Tibial nerve (tissue), 4 donors: ENCODE data around the gene FAT1. TPM values are rescaled to one million over a fixed set of nuclear protein-coding genes. Genes with fewer than 3 reads are reported as not detected.

Experiments used
- DNase-seq, 2 donors: peaks; one replicate each; pipeline ENCODE4 v3.0.0-alpha.2; 2019; ENCODE audit warnings: low spot score in 2 of 2
- H3K27ac ChIP-seq, 4 donors: fragments of 200-600 bp; sonication (generic) in 3 of 4; one replicate each; pipeline ENCODE4 v1.5.1; 2017 to 2019; ENCODE audit warnings: mild to moderate bottlenecking in 1 of 4
- H3K27me3 ChIP-seq, 2 donors: fragments of 200-600 bp; sonication (generic) in 1 of 2; one replicate each; pipeline versions ENCODE4 v1.5.1 to v1.6.0; 2017 to 2019
- H3K36me3 ChIP-seq, 3 donors: fragments of 200-600 bp; sonication (generic); one replicate each; pipeline ENCODE4 v1.5.1; 2018 to 2019
- H3K4me1 ChIP-seq, 4 donors: fragments of 200-600 bp; sonication (generic) in 3 of 4; one replicate each; pipeline ENCODE4 v1.5.1; 2017 to 2019
- H3K4me3 ChIP-seq, 4 donors: fragments of 200-600 bp; sonication (generic) in 3 of 4; one replicate each; pipeline ENCODE4 v1.5.1; 2017 to 2019; ENCODE audit warnings: mild to moderate bottlenecking in 1 of 4, moderate library complexity in 1 of 4
- H3K9me3 ChIP-seq, 4 donors: fragments of 200-600 bp; sonication (generic) in 3 of 4; one replicate each; pipeline ENCODE4 v1.5.1; 2017 to 2019
- EP300 ChIP-seq, 2 donors: sonication (generic); formaldehyde crosslinking; IDR thresholded peaks; one replicate each; pipeline ENCODE4 v1.6.1; 2017; ENCODE audit warnings: antibody characterized with exemption in 2 of 2, mild to moderate bottlenecking in 1 of 2
- POLR2A ChIP-seq, 2 donors: fragments of 450-650 bp; IDR thresholded peaks; one replicate each; pipeline ENCODE4 v1.6.1; 2017; ENCODE audit warnings: antibody characterized with exemption in 2 of 2, mild to moderate bottlenecking in 2 of 2, moderate library complexity in 2 of 2
- WGBS, 2 donors: methylation state at CpG; one replicate each; pipeline ENCODE4 v1.1.5; 2018; 5-methylcytosine and 5-hydroxymethylcytosine counted together
- total RNA-seq, 4 donors: library from RNA; depleted of rRNA; stranded (reverse); fragments of >200 nt; gene quantifications; one replicate each; pipeline ENCODE4 v1.1.0, GENCODE V29; 2016
- TF ChIP-seq, protein P1 (sequence below), 5 experiments: fragments of 200-600 bp in 3 of 5; fragments of 450-650 bp in 2 of 5; sonication (generic) in 3 of 5; IDR thresholded peaks; one replicate each; pipeline ENCODE4 v1.5.1; 2016 to 2019; ENCODE audit warnings: antibody characterized with exemption in 5 of 5, mild to moderate bottlenecking in 3 of 5, moderate library complexity in 2 of 5

The FAT1 gene
- total RNA-seq, 4 donors from 2014 or later: 85.2 to 119 (median 91.6) TPM

DNA sequence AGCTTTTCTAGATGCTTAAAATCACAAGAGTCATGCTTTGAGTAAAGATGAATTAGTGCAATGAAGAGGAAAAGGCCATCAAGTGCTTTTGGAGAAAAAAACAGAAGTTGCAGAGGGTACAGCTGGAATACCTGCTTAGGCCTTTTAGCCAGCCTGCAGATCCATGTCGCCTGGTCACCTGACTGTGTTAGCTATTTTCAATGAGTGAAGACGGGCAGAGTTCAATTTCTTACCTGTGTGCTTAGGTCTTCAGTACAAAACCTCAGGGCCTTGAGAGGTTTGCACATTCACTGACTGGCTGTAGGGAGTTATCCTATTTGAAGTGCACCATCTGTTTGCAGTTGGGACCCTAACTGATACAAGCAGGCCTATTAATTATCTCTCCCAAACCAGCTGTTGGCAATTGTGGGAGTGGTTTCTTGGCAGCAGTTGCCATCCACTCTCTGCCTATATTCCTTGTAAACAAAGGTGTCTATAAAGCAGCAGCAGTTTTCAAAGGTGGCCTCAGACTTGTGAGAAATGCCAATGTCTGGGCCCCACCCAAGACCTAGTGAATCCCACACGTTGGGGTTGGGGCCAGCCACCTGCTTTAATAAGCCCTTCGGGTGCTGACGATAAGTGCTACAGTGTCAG lies 16.3 kb upstream of the FAT1 start:
- Histone ChIP-seq H3K27me3 (no peaks in the 10 kb centered on the region), H3K27ac (no peak overlapping the region), H3K36me3 (no peaks in the 10 kb centered on the region), H3K9me3 (no peaks in the 10 kb centered on the region), H3K4me1 (peaks cover 0 to 3% (median 0%) of the 10 kb centered on the region in 4 donors), H3K4me3 (no peak overlapping the region)
- 82 to 90% methylated on average over 5 of the region's 5 CpGs for WGBS, 2 donors
- no peak for DNase-seq
- TF ChIP-seq, protein P1, sequence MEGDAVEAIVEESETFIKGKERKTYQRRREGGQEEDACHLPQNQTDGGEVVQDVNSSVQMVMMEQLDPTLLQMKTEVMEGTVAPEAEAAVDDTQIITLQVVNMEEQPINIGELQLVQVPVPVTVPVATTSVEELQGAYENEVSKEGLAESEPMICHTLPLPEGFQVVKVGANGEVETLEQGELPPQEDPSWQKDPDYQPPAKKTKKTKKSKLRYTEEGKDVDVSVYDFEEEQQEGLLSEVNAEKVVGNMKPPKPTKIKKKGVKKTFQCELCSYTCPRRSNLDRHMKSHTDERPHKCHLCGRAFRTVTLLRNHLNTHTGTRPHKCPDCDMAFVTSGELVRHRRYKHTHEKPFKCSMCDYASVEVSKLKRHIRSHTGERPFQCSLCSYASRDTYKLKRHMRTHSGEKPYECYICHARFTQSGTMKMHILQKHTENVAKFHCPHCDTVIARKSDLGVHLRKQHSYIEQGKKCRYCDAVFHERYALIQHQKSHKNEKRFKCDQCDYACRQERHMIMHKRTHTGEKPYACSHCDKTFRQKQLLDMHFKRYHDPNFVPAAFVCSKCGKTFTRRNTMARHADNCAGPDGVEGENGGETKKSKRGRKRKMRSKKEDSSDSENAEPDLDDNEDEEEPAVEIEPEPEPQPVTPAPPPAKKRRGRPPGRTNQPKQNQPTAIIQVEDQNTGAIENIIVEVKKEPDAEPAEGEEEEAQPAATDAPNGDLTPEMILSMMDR (IDR thresholded peaks at IDR 0.05): no peak
- no peak for TF ChIP-seq POLR2A (IDR thresholded peaks at IDR 0.05)
- TF ChIP-seq EP300 (IDR thresholded peaks at IDR 0.05): no peak

DNA sequence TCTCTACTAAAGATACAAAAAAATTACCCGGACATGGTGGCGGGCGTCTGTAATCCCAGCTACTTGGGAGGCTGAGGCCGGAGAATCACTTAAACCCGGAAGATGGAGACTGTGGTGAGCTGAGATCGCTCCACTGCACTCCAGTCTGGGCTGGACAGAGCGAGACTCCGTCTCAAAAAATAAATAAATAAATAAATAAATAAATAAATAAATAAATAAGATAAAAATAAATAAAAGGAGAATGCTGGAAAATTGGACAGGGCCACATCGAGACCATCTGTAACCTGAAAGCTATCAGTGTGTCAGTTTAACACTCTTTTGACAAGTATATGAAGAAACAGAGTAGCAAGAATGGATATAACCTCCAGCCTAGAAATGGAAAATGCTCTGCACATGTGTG lies 15.7 kb upstream of the FAT1 start:
- no peak for DNase-seq
- Histone ChIP-seq H3K27ac (no peak overlapping the region), H3K9me3 (no peaks in the 10 kb centered on the region), H3K4me1 (peaks cover 0 to 3% (median 0%) of the 10 kb centered on the region in 4 donors), H3K4me3 (no peak overlapping the region), H3K27me3 (no peaks in the 10 kb centered on the region), H3K36me3 (no peaks in the 10 kb centered on the region)
- no peak for TF ChIP-seq EP300 (IDR thresholded peaks at IDR 0.05)
- TF ChIP-seq, protein P1 (IDR thresholded peaks at IDR 0.05): no peak
- no peak for TF ChIP-seq POLR2A (IDR thresholded peaks at IDR 0.05)
- 95 to 96% methylated on average over 9 of the region's 9 CpGs for WGBS, 2 donors

DNA sequence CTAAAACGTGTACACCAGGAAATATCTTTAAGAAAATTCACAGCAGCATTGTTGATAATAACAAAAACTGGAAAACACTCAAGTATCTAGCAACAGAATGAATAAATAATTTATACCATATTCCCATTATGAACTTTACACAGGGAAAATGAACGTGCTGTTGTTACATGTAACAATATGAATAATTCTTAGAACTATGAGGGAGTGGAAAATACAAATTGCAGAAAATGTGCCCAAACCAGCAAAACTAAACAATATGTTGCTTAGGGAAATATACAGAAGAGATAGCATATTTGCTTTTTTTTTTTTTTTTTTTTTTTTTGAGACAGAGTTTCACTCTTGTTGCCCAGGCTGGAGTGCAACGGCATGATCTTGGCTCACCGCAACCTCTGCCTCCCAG lies 14.8 kb upstream of the FAT1 start:
- TF ChIP-seq POLR2A (IDR thresholded peaks at IDR 0.05) (no peak), EP300 (IDR thresholded peaks at IDR 0.05) (no peak)
- TF ChIP-seq, protein P1 (IDR thresholded peaks at IDR 0.05): no peak
- H3K9me3 ChIP-seq: no peaks in the 10 kb centered on the region

DNA sequence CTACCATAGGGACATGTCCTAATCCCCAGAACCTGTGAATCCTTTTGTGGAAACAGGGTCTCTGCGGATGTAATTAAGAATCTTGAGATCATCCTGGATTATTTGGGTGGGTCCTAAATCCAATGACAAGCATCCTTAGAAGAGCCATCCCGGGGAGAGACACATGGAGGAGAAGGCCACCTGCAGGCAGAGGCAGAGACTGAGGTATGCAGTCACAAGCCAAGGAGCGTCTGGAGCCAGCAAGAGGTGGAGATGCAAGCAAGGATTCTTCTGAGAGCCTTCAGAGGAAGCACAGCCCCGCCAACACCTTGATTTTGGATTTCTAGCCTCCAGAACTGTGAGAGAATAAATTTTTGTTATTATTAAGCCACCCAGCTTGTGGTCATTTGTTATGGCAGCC lies 13.8 kb upstream of the FAT1 start:
- TF ChIP-seq POLR2A (IDR thresholded peaks at IDR 0.05) (no peak), EP300 (IDR thresholded peaks at IDR 0.05) (no peak)
- TF ChIP-seq, protein P1 (IDR thresholded peaks at IDR 0.05): no peak
- Histone ChIP-seq H3K4me1 (no peaks in the 10 kb centered on the region), H3K9me3 (no peaks in the 10 kb centered on the region), H3K27me3 (no peaks in the 10 kb centered on the region), H3K27ac (no peak overlapping the region), H3K4me3 (no peak overlapping the region), H3K36me3 (no peaks in the 10 kb centered on the region)
- no peak for DNase-seq
- WGBS, 2 donors: 80 to 85% methylated on average over 4 of the region's 4 CpGs

More for the DNA sequence above, 14.8 kb upstream of the FAT1 start:
- no peaks in the 10 kb centered on the region for H3K27me3 ChIP-seq
- no peak for DNase-seq
- WGBS, 2 donors: 56 to 63% methylated on average over 4 of the region's 4 CpGs
- H3K36me3 ChIP-seq: no peaks in the 10 kb centered on the region
- no peak overlapping the region for H3K4me3 ChIP-seq
- peaks cover 0 to 3% (median 0%) of the 10 kb centered on the region in 4 donors for H3K4me1 ChIP-seq
- H3K27ac ChIP-seq: no peak overlapping the region

DNA sequence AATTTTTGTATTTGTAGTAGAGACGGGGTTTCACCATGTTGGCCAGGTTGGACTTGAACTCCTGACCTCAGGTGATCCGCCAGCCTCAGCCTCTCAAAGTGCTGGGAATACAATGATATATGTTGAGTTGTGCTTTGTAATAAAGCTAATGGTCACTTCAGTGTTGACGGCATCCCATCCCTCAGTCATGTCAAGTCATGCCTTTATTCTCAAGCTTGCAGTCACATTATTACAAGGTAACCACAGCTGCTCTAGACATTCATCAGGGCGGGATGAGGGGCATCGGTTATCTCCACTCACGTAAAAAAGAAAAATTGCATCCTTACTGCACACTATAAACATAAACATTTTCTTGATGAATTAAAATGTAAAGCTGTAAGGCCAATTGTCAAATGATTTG lies 12.8 kb upstream of the FAT1 start:
- Histone ChIP-seq H3K9me3 (no peaks in the 10 kb centered on the region), H3K27ac (no peak overlapping the region), H3K4me3 (no peak overlapping the region), H3K4me1 (no peaks in the 10 kb centered on the region), H3K27me3 (no peaks in the 10 kb centered on the region), H3K36me3 (no peaks in the 10 kb centered on the region)
- TF ChIP-seq EP300 (IDR thresholded peaks at IDR 0.05): no peak
- TF ChIP-seq POLR2A (IDR thresholded peaks at IDR 0.05): no peak
- TF ChIP-seq, protein P1 (IDR thresholded peaks at IDR 0.05): no peak
- WGBS, 2 donors: 95 to 97% methylated on average over 6 of the region's 6 CpGs
- DNase-seq: no peak
